ENCODE results near the gene FRMD8. TPM values are rescaled to one million over a fixed set of nuclear protein-coding genes. Genes with fewer than 3 reads are reported as not detected.

The FRMD8 gene
- total RNA-seq, 1 donor from 2014 or later, result 63.4 TPM

- no peak for DNase-seq
These were observed 10.2 kb upstream of the FRMD8 start for GRCh38 chr11:65376138-65376713.

GRCh38 chr11:65377036-65377435, 9.4 kb upstream of the FRMD8 start:
- DNase-seq, result no peak

GRCh38 chr11:65377777-65378176, 8.7 kb upstream of the FRMD8 start:
- no peak for DNase-seq

- DNase-seq, result no peak
These were observed 8.1 kb upstream of the FRMD8 start for GRCh38 chr11:65378208-65378927.

- DNase-seq, result no peak
These were observed 7.4 kb upstream of the FRMD8 start for GRCh38 chr11:65378928-65379638.

- DNase-seq, result no peak
These were observed 6.6 kb upstream of the FRMD8 start for GRCh38 chr11:65379698-65380459.

- DNase-seq, result no peak
These were observed 5.8 kb upstream of the FRMD8 start for GRCh38 chr11:65380460-65381119.

GRCh38 chr11:65381716-65382032, 4.8 kb upstream of the FRMD8 start:
- DNase-seq, result no peak

- peak; percentile 90 for DNase-seq
These were observed 4.2 kb upstream of the FRMD8 start, which contains the start of gene SLC25A45 for GRCh38 chr11:65382033-65382803. Gene SLC25A45 (minus strand): TSS chr11:65382646. CDS start chr11:65381951, 695 bp downstream.

- DNase-seq, result no peak
These were observed 3.6 kb upstream of the FRMD8 start for GRCh38 chr11:65382804-65383368.

- DNase-seq, result no peak
These were observed 2.7 kb upstream of the FRMD8 start for GRCh38 chr11:65383778-65384177.

- no peak for DNase-seq
These were observed 2.0 kb upstream of the FRMD8 start for GRCh38 chr11:65384301-65384889.

GRCh38 chr11:65388731-65389130, 2.3 kb downstream of the FRMD8 start:
- no peak for DNase-seq

- no peak for DNase-seq
These were observed 3.0 kb downstream of the FRMD8 start for GRCh38 chr11:65389294-65389980.

GRCh38 chr11:65390099-65390941, 3.9 kb downstream of the FRMD8 start:
- DNase-seq, result no peak

- DNase-seq, result no peak
These were observed 4.6 kb downstream of the FRMD8 start for GRCh38 chr11:65390996-65391395.

- DNase-seq, result no peak
These were observed 5.9 kb downstream of the FRMD8 start for GRCh38 chr11:65392186-65392829.

GRCh38 chr11:65392899-65393298, 6.5 kb downstream of the FRMD8 start:
- DNase-seq, result no peak
